ENCODE results near the gene ARL3. TPM values are rescaled to one million over a fixed set of nuclear protein-coding genes. Genes with fewer than 3 reads are reported as not detected.
A peak's percentile ranks its signal among the peaks of the same experiment; 100 is the strongest.

ARL3 gene
- total and polyA plus RNA-seq, 2 of the 4 experiments (the other 2 are of a cell fraction), result 5.0 to 14.3 TPM

DNA sequence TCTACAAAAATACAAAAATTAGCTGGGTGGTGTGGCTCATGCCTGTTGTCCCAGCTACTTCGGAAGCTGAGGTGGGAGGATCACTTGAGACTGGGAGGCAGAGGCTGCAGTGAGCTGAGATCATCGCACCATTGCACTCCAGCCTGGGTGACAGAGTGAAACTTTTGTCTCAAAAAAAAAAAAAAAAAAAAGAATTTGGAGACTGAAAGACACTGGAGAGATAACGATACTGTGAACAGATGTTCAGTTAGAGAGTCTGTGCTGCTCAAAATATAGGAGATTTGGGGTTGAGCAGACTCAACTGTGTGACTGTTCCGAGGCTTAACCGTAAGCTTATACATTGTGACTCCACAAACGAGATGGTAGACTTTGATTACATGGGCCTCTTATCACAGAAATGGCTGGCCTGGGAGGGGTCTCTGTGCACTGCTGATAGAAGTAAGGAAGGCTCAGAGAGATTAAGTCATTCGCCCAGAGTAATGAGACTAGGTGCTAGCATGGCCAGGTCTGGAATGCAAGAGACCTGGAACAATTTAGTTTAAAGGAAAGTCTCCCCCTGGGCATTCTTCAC is 48.9 kb upstream of the ARL3 start:
- dilution Hi-C loops (cut with HindIII; ENCODE audit: low sequenced_read_pairs, unreplicated experiment), result no loop called here

More for the DNA sequence above, 48.9 kb upstream of the ARL3 start:
- H2AFZ ChIP-seq (replicated peaks; ENCODE audit: low read length, poor library complexity), result no peak overlapping the region
- H4K8ac ChIP-seq (ENCODE audit: low read depth in 2 of 2, low read length in 2 of 2), result no peak overlapping the region
- no peak for ATAC-seq (ENCODE audit: low read depth)
- no peaks in the 10 kb centered on the region for H3K9me3 ChIP-seq (ENCODE audit: control insufficient read depth, insufficient read depth, low read length)
- H3K79me1 ChIP-seq (ENCODE audit: low read depth in 1 of 2, low read length in 2 of 2), result peaks cover 38 to 67% of the 10 kb centered on the region in 2 experiments
- H3K56ac ChIP-seq (ENCODE audit: extremely low read depth, insufficient read depth, low read length), result no peak overlapping the region
- peaks cover 5% of the 10 kb centered on the region for H3K36me3 ChIP-seq (ENCODE audit: control insufficient read depth, insufficient read depth, low read length)
- peak overlapping the region; percentile 47 for H2AK9ac ChIP-seq (replicated peaks; ENCODE audit: low read depth, low read length, poor library complexity)
- no peak overlapping the region for H3K4me3 ChIP-seq (ENCODE audit: insufficient read depth, low read depth, low read length)
- no TSS peak for BruUV-seq (replicated peaks)
- peaks cover 14% of the 10 kb centered on the region; the same call in 1 of the 2 replicates for H3K9me1 ChIP-seq (ENCODE audit: insufficient read depth, low read length)
- no peak overlapping the region for H2BK15ac ChIP-seq (ENCODE audit: low read depth, low read length)
- H3K4me2 ChIP-seq (ENCODE audit: low read depth, low read length), result no peak overlapping the region
- in situ Hi-C loops (cut with MboI; ENCODE audit: low sequenced_read_pairs), result no loop called here
- H2AK5ac ChIP-seq (ENCODE audit: low read depth, low read length), result no peak overlapping the region
- no peak overlapping the region for H3K18ac ChIP-seq (ENCODE audit: low read depth, low read length)
- no peak overlapping the region for H2BK120ac ChIP-seq (ENCODE audit: low read depth, low read length)
- peaks cover 12% of the 10 kb centered on the region; the same call in 1 of the 2 replicates for H3K4me1 ChIP-seq (ENCODE audit: control insufficient read depth, insufficient read depth, low read length)
- WGBS, 2 experiments (ENCODE audit: extremely low coverage in 2 of 2, insufficient read length in 1 of 2), result 93% methylated on average over 3 of the region's 7 CpGs; no CpG with 5 or more reads in 1 of the 2 experiments
- H3K14ac ChIP-seq (replicated peaks; ENCODE audit: low read depth, low read length), result no peak overlapping the region
- no peak overlapping the region for H3K27ac ChIP-seq (ENCODE audit: insufficient read depth, low read length)
- H2BK20ac ChIP-seq (ENCODE audit: low read depth, low read length), result no peak overlapping the region
- no peaks in the 10 kb centered on the region for H3K27me3 ChIP-seq (ENCODE audit: control insufficient read depth, insufficient read depth, low read length)
- H2BK5ac ChIP-seq (ENCODE audit: low read depth, low read length, poor library complexity, severe bottlenecking), result no peak overlapping the region
- ChIA-PET POLR2A (ENCODE audit: unreplicated experiment) (no interaction called here), CTCF (no interaction called here)
- peaks cover 68% of the 10 kb centered on the region for H4K20me1 ChIP-seq (ENCODE audit: insufficient read depth, low read length)
- no peak overlapping the region for H3K23ac ChIP-seq (ENCODE audit: low read depth, low read length)
- H3K4ac ChIP-seq (ENCODE audit: low read depth, low read length), result no peak overlapping the region
- H4K91ac ChIP-seq (ENCODE audit: insufficient read depth, low read depth, low read length), result no peak overlapping the region
- DNase-seq, result no peak
- no peak for TF ChIP-seq NFE2L2 (IDR thresholded peaks at IDR 0.05; ENCODE audit: low read depth, low read length)
- no peak overlapping the region for H4K5ac ChIP-seq (ENCODE audit: low read depth, low read length)
- intact Hi-C loops (cut with micrococcal nuclease), result no loop called here
- H3K9ac ChIP-seq (ENCODE audit: low read depth, low read length), result no peak overlapping the region

Data from IMR-90 (cell line).